Activated effector memory CD4-positive, alpha-beta T cell treated with Interleukin-2 at 50 U/mL for 16 hours (primary cell): Measurements from ENCODE around the gene RCOR1.

Experiments used
- DNase-seq: peaks from one replicate; pipeline ENCODE4 v3.0.0-alpha.2; 2020

The RCOR1 gene

GRCh38 chr14:102686196-102686801 lies 93.8 kb downstream of the RCOR1 start:
- DNase-seq = no peak

GRCh38 chr14:102688290-102688689 lies 95.8 kb downstream of the RCOR1 start:
- no peak for DNase-seq

GRCh38 chr14:102690509-102691286 lies 98.2 kb downstream of the RCOR1 start:
- no peak for DNase-seq

- DNase-seq = no peak
These were observed 99.3 kb downstream of the RCOR1 start for GRCh38 chr14:102691763-102692162.

GRCh38 chr14:102692334-102692733 lies 99.9 kb downstream of the RCOR1 start:
- no peak for DNase-seq

- DNase-seq = no peak
These were observed 100.7 kb downstream of the RCOR1 start for GRCh38 chr14:102693006-102693755.

GRCh38 chr14:102694530-102695166 lies 102.2 kb downstream of the RCOR1 start:
- no peak for DNase-seq

- no peak for DNase-seq
These were observed 102.7 kb downstream of the RCOR1 start for GRCh38 chr14:102695167-102695555.

- no peak for DNase-seq
These were observed 103.9 kb downstream of the RCOR1 start for GRCh38 chr14:102696332-102696731.

GRCh38 chr14:102696856-102697495 lies 104.5 kb downstream of the RCOR1 start:
- no peak for DNase-seq

GRCh38 chr14:102697501-102697900 lies 105.1 kb downstream of the RCOR1 start:
- no peak for DNase-seq

GRCh38 chr14:102699416-102700110 lies 107.1 kb downstream of the RCOR1 start:
- no peak for DNase-seq

GRCh38 chr14:102708494-102708893 lies 116.0 kb downstream of the RCOR1 start:
- DNase-seq = no peak

- no peak for DNase-seq
These were observed 118.8 kb downstream of the RCOR1 start for GRCh38 chr14:102711207-102711606.

GRCh38 chr14:102711946-102712345 lies 119.5 kb downstream of the RCOR1 start:
- DNase-seq = no peak

GRCh38 chr14:102717276-102717675 lies 124.8 kb downstream of the RCOR1 start:
- no peak for DNase-seq

GRCh38 chr14:102722646-102723045 lies 130.2 kb downstream of the RCOR1 start:
- DNase-seq = no peak

GRCh38 chr14:102723650-102724049 lies 131.2 kb downstream of the RCOR1 start:
- no peak for DNase-seq

- DNase-seq = no peak
These were observed 133.9 kb downstream of the RCOR1 start for GRCh38 chr14:102726191-102726949.

- DNase-seq = no peak
These were observed 135.1 kb downstream of the RCOR1 start for GRCh38 chr14:102727336-102728095.

- no peak for DNase-seq
These were observed 136.1 kb downstream of the RCOR1 start for GRCh38 chr14:102728501-102728900.
